ENCODE results near the gene MUC15.
"Not testable (repeated sequence)": the region's sequence is repeated elsewhere in the genome, so short reads cannot be mapped to it uniquely, and the experiment has no call there.

Gene MUC15

GRCh38 chr11:26571861-26572654 lies at the start of gene MUC15:
MUC15 (minus strand) TSS chr11:26572263; CDS start chr11:26567094, 5,169 bp downstream.
- DNase-seq, result no peak

- no peak for DNase-seq
Observed at GRCh38 chr11:26621132-26621531, 49.1 kb upstream of the MUC15 start.

- no peak for DNase-seq
Observed at GRCh38 chr11:26620282-26621045, 48.4 kb upstream of the MUC15 start.

- DNase-seq, result no peak
Observed at GRCh38 chr11:26618441-26618840, 46.4 kb upstream of the MUC15 start.

- no peak for DNase-seq
Observed at GRCh38 chr11:26613759-26614158, 41.7 kb upstream of the MUC15 start.

- DNase-seq, result no peak
Observed at GRCh38 chr11:26608507-26609146, 36.6 kb upstream of the MUC15 start.

GRCh38 chr11:26607725-26608506 lies 35.9 kb upstream of the MUC15 start:
- DNase-seq, result no peak

- no peak for DNase-seq
Observed at GRCh38 chr11:26599876-26600434, 27.9 kb upstream of the MUC15 start.

- no peak for DNase-seq
Observed at GRCh38 chr11:26599425-26599824, 27.4 kb upstream of the MUC15 start.

GRCh38 chr11:26597899-26598298 lies 25.8 kb upstream of the MUC15 start:
- no peak for DNase-seq

GRCh38 chr11:26597049-26597689 lies 25.1 kb upstream of the MUC15 start:
- not testable (repeated sequence) for DNase-seq

GRCh38 chr11:26595207-26595865 lies 23.3 kb upstream of the MUC15 start:
- DNase-seq, result not testable (repeated sequence)

GRCh38 chr11:26593691-26594090 lies 21.6 kb upstream of the MUC15 start:
- DNase-seq, result no peak

- DNase-seq, result no peak
Observed at GRCh38 chr11:26587073-26587472, 15.0 kb upstream of the MUC15 start.

- no peak for DNase-seq
Observed at GRCh38 chr11:26584818-26585217, 12.8 kb upstream of the MUC15 start.

- DNase-seq, result no peak
Observed at GRCh38 chr11:26583550-26583949, 11.5 kb upstream of the MUC15 start.

- no peak for DNase-seq
Observed at GRCh38 chr11:26580929-26581328, 8.9 kb upstream of the MUC15 start.

- DNase-seq, result no peak
Observed at GRCh38 chr11:26579683-26580082, 7.6 kb upstream of the MUC15 start.

GRCh38 chr11:26578998-26579661 lies 7.1 kb upstream of the MUC15 start:
- DNase-seq, result no peak

- no peak for DNase-seq
Observed at GRCh38 chr11:26575946-26576345, 3.9 kb upstream of the MUC15 start.

GRCh38 chr11:26573896-26574295 lies 1.8 kb upstream of the MUC15 start:
- DNase-seq, result no peak

Measured in inflammatory macrophage treated with lipopolysaccharide for 1 hour (primary cell).